Activated naive CD4-positive, alpha-beta T cell treated with anti-CD3 and anti-CD28 coated beads, Interleukin-2, amount 10 ng/mL, durations not matched to agents 7 days and 5 days (primary cell): ENCODE data around the gene CAPN5.

Experiments
- CTCF ChIA-PET: fragments of 350-600 bp; sonication (Branson Sonifier 250); formaldehyde crosslinking; loops from one replicate; lab custom pipeline; 2021; ENCODE audit warnings: antibody characterized with exemption; lab: Charles Lee
- DNase-seq: peaks from one replicate; pipeline ENCODE4 v3.0.0-alpha.2; 2020
- H3K27ac Mint-ChIP-seq: one replicate; pipeline ENCODE4 v1.8.0; 2021; ENCODE audit warnings: mild to moderate bottlenecking, moderate library complexity, mixed read lengths
- H3K27me3 Mint-ChIP-seq: one replicate; pipeline ENCODE4 v1.8.0; 2021; ENCODE audit warnings: mild to moderate bottlenecking, mixed read lengths
- H3K36me3 Mint-ChIP-seq: one replicate; pipeline ENCODE4 v1.8.0; 2021; ENCODE audit warnings: mixed read lengths
- H3K4me1 Mint-ChIP-seq: one replicate; pipeline ENCODE4 v1.8.0; 2021; ENCODE audit warnings: mixed read lengths
- H3K4me3 Mint-ChIP-seq: one replicate; pipeline ENCODE4 v1.8.0; 2021; ENCODE audit warnings: mild to moderate bottlenecking, moderate library complexity, mixed read lengths
- H3K9me3 Mint-ChIP-seq: one replicate; pipeline ENCODE4 v1.8.0; 2021; ENCODE audit warnings: mixed read lengths

The CAPN5 gene

DNA sequence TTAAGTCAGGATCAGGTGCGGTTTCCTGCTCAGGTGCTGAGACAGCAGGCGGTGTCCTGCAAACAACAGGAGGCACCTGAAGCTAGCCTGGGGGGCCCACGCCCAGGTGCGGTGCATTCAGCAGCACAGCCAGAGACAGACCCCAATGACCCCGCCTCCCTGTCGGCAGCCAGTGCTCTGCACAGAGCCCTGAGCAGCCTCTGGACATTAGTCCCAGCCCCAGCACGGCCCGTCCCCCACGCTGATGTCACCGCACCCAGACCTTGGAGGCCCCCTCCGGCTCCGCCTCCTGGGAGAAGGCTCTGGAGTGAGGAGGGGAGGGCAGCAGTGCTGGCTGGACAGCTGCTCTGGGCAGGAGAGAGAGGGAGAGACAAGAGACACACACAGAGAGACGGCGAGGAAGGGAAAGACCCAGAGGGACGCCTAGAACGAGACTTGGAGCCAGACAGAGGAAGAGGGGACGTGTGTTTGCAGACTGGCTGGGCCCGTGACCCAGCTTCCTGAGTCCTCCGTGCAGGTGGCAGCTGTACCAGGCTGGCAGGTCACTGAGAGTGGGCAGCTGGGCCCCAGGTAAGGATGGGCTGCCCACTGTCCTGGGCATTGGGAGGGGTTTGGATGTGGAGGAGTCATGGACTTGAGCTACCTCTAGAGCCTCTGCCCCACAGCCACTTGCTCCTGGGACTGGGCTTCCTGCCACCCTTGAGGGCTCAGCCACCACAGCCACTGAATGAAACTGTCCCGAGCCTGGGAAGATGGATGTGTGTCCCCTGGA lies 61.3 kb downstream of the CAPN5 start, which contains the start of gene MYO7A:
TSS of gene MYO7A (plus strand) at position 327 of the 772 bp plus-strand sequence. CDS start 2,389 bp downstream, outside the sequence.
- no peaks in the 10 kb centered on the region for H3K9me3 Mint-ChIP-seq
- no peak for DNase-seq
- peak within 1 kb of the TSS; percentile 51 for H3K4me3 Mint-ChIP-seq
- peaks cover 9% of the 10 kb centered on the region for H3K4me1 Mint-ChIP-seq
- H3K27ac Mint-ChIP-seq, result no peak within 1 kb of the TSS
- H3K27me3 Mint-ChIP-seq, result peaks cover 34% of the 10 kb centered on the region
- CTCF ChIA-PET, result interaction anchor here (0.9 to 3.6 kb wide), 25 partner anchors 11 to 491 kb away, joined by 3 to 111 read pairs (median 6); no protein-coding TSS in a partner anchor
- H3K36me3 Mint-ChIP-seq, result no peaks in the 10 kb centered on the region

DNA sequence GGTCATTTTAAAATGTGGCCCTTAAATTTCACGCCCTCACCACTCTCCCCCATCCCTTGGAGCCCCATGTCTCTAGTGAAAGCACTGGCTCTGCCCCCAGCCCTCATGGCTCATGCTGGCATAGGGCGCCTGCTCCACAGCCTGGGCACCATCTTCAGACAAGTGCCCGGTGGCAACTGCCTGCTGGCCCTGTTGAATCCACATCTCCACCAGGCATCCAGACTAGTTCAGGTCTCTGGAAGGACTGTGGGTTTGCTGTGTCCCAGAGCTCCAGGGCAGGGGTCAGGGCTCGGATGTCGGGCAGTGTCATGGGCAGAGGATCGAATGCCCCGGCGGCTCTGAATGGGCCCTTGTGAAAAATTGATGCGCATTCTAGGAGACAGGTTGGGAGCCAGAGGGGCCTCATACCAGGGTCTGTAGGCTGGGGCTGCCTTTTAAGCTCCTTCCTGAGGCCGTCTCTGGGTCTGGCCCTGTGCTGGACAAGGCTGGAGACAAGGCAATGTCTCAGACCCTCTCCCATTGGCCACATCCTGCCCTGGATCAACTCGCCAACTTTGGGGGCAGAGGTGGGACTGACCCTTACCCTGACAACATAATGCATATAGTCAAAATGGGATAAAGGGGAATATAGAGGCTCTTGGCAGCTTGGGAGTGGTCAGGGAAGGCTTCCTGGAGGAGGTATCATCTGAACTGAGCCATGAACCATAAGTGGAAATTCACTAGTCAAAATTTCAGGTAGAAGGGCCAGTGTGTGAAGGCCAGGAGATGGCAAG lies 62.5 kb downstream of the CAPN5 start:
- Mint-ChIP-seq H3K27me3 (peaks cover 34% of the 10 kb centered on the region), H3K36me3 (no peaks in the 10 kb centered on the region), H3K4me1 (peaks cover 9% of the 10 kb centered on the region), H3K27ac (no peak overlapping the region), H3K4me3 (no peak overlapping the region), H3K9me3 (no peaks in the 10 kb centered on the region)
- CTCF ChIA-PET, result interaction anchor here (1.0 to 3.6 kb wide), 6 partner anchors 9 to 490 kb away, joined by 3 to 111 read pairs (median 4); no protein-coding TSS in a partner anchor
- DNase-seq, result no peak

DNA sequence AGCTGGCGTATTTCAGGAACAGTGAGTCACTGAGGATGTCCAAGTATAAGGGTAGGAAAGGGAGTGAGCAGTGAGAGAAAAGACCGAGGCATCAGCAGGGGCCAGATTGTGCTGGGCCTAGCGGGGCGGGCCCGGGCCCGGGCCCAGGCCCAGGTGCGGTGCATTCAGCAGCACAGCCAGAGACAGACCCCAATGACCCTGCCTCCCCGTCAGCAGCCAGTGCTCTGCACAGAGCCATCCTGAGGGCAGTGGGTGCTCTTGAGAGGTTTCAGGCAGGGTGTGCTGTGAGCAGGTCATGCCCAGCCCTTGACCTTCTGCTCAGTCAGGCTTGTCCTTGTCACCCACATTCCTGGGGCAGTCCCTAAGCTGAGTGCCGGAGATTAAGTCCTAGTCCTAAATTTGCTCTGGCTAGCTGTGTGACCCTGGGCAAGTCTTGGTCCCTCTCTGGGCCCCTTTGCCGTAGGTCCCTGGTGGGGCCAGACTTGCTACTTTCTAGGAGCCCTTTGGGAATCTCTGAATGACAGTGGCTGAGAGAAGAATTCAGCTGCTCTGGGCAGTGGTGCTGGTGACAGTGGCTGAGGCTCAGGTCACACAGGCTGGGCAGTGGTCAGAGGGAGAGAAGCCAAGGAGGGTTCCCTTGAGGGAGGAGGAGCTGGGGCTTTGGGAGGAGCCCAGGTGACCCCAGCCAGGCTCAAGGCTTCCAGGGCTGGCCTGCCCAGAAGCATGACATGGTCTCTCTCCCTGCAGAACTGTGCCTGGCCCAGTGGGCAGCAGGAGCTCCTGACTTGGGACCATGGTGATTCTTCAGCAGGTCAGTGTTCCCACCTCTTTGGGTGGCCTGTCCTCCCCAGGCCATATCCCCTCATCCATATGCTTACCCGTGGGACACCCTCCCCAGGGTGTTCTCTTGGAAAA lies 63.3 kb downstream of the CAPN5 start:
- DNase-seq, result no peak
- H3K27ac Mint-ChIP-seq, result no peak overlapping the region
- H3K9me3 Mint-ChIP-seq, result no peaks in the 10 kb centered on the region
- no peaks in the 10 kb centered on the region for H3K36me3 Mint-ChIP-seq
- no peak overlapping the region for H3K4me3 Mint-ChIP-seq
- H3K4me1 Mint-ChIP-seq, result peaks cover 9% of the 10 kb centered on the region
- peaks cover 34% of the 10 kb centered on the region for H3K27me3 Mint-ChIP-seq
- CTCF ChIA-PET, result interaction anchor here (0.5 to 3.1 kb wide), 5 partner anchors 44 to 489 kb away, joined by 3 to 15 read pairs (median 4); no protein-coding TSS in a partner anchor

DNA sequence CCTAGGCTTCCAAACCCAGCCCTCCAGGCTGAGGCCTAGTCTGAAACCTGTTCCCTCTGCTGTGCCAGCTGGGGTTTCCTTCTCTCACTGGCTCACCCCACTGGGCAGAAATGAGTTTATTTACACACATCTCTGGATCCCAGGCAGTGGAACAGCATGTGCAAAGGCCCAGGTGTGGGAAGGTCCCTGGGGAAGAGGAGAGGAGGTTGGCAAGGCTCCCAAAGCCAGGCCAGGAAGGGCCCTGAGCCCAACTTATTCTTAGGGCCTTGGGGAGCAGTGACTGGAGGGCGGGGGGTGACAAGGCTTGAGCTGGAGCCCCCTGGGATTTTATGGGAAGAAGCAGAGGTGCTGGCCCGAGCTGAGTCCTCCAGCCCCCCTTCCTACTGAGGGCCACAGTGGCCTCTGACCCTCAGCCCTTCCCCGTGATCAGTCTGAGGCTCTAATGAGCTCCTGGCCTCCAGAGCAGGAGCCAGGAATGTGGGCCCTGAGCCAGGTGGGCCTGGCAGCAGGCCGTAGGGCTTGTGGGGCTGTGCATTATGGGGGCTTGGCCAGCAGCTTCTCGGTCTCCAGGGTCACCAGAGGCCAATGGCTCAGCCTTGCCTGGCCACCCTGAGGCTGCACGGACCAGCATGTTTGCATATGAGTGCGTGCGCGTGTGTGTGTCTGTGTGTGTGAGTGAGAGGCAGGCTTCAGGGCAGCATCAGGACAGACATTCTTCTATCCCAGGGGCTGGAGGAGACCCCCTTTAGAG lies 64.2 kb downstream of the CAPN5 start:
- Mint-ChIP-seq H3K4me1 (peaks cover 9% of the 10 kb centered on the region), H3K9me3 (no peaks in the 10 kb centered on the region), H3K27ac (no peak overlapping the region), H3K4me3 (no peak overlapping the region), H3K36me3 (no peaks in the 10 kb centered on the region), H3K27me3 (peaks cover 34% of the 10 kb centered on the region)
- DNase-seq, result no peak
- CTCF ChIA-PET, result interaction anchor here (0.5 to 3.1 kb wide), 5 partner anchors 18 to 417 kb away, joined by 3 to 15 read pairs (median 3); no protein-coding TSS in a partner anchor

DNA sequence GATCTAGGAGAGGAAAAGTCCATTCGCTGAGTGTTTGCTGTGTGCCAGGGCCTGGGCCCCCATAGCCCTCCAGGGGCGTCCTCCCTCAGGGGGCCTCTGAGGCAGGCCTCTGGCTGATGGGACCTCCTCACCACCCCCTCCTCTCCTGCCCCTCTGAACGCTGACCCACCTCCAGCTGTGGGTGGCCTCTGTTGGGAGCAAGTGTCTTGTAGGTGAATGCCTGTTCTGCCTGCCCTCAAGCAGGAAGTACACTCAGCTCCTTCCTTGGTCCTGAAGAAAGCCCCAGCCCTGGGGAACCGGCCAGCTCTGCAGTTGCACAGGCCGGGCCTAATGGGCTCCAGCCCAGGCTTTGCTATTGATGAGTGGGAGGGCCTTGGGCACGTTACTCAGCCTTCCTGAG lies 64.8 kb downstream of the CAPN5 start:
- Mint-ChIP-seq H3K9me3 (no peaks in the 10 kb centered on the region), H3K27ac (no peak overlapping the region), H3K27me3 (peaks cover 33% of the 10 kb centered on the region), H3K4me3 (no peak overlapping the region), H3K4me1 (peaks cover 5% of the 10 kb centered on the region), H3K36me3 (no peaks in the 10 kb centered on the region)
- DNase-seq, result no peak
- CTCF ChIA-PET, result interaction anchor here (0.8 to 3.1 kb wide), 3 partner anchors 17 to 57 kb away, joined by 3 to 15 read pairs (median 3); no protein-coding TSS in a partner anchor

DNA sequence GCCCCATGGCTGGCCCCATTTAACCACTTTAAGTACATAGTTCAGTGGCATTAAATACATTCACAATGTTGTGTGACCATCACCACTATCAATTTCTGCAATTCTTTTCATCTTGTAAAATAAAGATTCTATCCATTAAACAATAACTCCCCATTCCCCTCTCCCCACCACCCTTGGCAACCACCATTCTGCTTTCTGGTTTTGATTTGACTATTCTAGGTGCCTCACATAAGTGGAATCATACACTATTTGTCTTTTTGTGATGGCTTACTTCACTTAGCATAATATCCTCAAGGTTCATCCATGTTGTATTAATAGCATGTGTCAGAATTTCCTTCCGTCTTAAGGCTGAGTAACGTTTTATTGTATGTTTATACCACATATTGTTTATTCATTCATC lies 68.3 kb downstream of the CAPN5 start:
- H3K4me3 Mint-ChIP-seq, result no peak overlapping the region
- H3K36me3 Mint-ChIP-seq, result no peaks in the 10 kb centered on the region
- no peaks in the 10 kb centered on the region for H3K9me3 Mint-ChIP-seq
- no peak for DNase-seq
- CTCF ChIA-PET, result interaction anchor here (1.4 kb wide), 1 partner anchor 8 kb away, joined by 3 read pairs; no protein-coding TSS in a partner anchor
- H3K4me1 Mint-ChIP-seq, result no peaks in the 10 kb centered on the region
- peaks cover 49% of the 10 kb centered on the region for H3K27me3 Mint-ChIP-seq
- no peak overlapping the region for H3K27ac Mint-ChIP-seq

DNA sequence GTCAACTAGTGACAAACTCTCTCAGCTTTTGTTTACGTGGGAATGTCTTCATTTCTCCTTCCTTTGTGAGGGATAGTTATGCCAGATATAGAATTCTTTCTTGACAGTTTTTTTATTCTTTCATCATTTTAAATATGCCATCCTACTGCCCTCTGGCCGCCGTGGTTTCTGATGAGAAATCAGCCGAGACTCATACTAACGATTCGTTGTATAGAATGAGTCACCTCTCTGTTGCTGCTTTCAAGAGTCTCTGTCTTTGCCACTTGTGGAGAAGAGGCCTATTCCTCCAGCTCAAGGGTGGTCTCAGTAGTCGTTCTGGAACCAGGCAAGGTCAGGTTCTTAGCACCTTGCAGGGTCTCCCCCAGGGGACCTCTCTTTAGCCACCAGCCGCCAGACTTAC lies 69.3 kb downstream of the CAPN5 start:
- no peaks in the 10 kb centered on the region for H3K36me3 Mint-ChIP-seq
- H3K27me3 Mint-ChIP-seq, result peaks cover 55% of the 10 kb centered on the region
- CTCF ChIA-PET, result interaction anchor here (0.9 to 1.4 kb wide), 3 partner anchors 9 to 10 kb away, joined by 3 to 5 read pairs (median 3); no protein-coding TSS in a partner anchor
- H3K9me3 Mint-ChIP-seq, result no peaks in the 10 kb centered on the region
- DNase-seq, result no peak
- H3K4me3 Mint-ChIP-seq, result no peak overlapping the region
- no peak overlapping the region for H3K27ac Mint-ChIP-seq
- H3K4me1 Mint-ChIP-seq, result no peaks in the 10 kb centered on the region

DNA sequence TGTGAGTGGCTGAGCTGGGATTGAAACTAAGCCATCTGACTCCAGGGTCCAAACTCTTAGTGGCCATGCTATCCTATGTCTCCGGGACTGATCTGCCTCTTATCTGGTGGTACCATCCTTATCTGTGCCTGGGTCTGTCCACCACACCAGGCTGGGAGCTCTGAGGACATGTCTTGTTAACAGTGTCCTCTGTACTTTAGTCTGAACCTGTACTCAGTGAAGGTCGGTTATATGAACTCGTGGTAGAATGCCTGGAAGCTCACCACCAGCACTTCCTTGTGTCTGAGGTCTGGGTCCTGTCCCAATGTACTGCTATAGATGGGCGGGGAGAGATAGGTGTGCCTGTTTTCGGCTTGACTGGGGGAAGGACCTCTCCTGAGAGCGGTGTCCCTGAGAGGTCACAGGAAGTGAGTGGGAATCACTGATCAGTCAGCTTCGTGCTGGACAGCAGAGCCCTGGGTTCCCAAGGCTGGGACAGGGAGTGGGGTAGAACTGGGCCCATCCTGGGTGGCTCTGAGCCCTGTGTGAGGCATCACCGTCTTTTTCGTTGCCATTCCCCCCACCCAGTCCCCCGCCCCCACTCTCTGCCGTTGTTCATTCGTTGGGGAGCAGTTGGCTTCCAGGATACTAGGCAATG lies 70.1 kb downstream of the CAPN5 start:
- CTCF ChIA-PET, result interaction anchor here (0.6 to 1.0 kb wide), 3 partner anchors 10 to 39 kb away, joined by 3 to 5 read pairs (median 3); no protein-coding TSS in a partner anchor
- H3K9me3 Mint-ChIP-seq, result no peaks in the 10 kb centered on the region

DNA sequence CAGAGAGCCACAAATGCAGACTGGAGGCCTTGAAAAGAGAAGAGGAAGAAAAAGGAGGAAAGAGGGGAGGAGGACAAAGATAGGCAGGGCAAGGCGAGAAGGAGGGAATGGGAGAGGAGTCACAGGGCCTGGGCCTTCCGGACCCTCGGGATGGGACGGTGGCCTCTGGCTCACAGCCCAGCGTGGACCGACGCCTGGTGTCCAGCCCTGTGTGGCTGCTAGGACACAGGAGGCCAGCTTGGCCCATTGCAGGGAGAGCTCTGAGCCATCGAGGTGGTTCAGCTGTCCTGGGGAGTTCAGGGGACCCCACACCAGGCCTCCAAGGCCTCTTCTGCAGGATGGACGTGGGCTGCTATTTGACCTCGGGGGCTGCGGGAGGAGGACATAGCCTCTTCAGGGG lies 70.7 kb downstream of the CAPN5 start:
- H3K36me3 Mint-ChIP-seq, result no peaks in the 10 kb centered on the region
- no peak for DNase-seq
- H3K4me1 Mint-ChIP-seq, result peaks cover 8% of the 10 kb centered on the region
- no peaks in the 10 kb centered on the region for H3K9me3 Mint-ChIP-seq
- H3K4me3 Mint-ChIP-seq, result no peak overlapping the region
- CTCF ChIA-PET, result interaction anchor here (1.0 kb wide), 1 partner anchor 10 kb away, joined by 5 read pairs; no protein-coding TSS in a partner anchor
- H3K27me3 Mint-ChIP-seq, result peaks cover 56% of the 10 kb centered on the region
- no peak overlapping the region for H3K27ac Mint-ChIP-seq

More for the DNA sequence above, 70.1 kb downstream of the CAPN5 start:
- H3K27ac Mint-ChIP-seq, result no peak overlapping the region
- H3K36me3 Mint-ChIP-seq, result no peaks in the 10 kb centered on the region
- peaks cover 54% of the 10 kb centered on the region for H3K27me3 Mint-ChIP-seq
- no peak for DNase-seq
- H3K4me1 Mint-ChIP-seq, result peaks cover 3% of the 10 kb centered on the region
- H3K4me3 Mint-ChIP-seq, result no peak overlapping the region

DNA sequence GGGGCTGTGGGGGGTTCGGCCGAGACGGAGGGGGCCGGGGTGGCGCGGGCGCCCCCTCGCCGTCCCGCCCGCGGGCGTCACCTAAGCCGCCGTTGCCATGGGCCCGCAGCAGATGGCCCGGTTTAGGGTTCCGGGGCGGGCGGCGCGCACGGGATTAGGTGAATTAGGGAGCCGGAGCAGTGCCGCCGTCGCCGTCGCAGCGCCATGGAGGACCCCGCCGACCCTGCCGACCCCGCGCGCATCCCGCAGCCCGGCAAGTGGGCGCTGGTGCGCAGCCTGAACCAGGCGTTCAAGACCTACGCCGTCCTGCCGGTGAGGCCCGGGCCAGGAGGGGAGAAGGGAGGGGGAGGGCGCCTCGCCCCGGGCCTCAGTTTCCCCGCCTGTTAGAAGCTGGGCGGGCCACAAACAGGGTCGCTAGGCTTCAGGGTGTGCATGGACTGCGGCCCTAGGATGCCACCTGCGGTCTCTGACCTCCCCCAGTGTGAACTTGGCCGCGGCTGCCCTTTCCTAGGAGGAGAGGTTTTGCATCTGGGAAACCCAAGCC lies 71.4 kb downstream of the CAPN5 start:
- H3K4me1 Mint-ChIP-seq, result peaks cover 11% of the 10 kb centered on the region
- H3K9me3 Mint-ChIP-seq, result no peaks in the 10 kb centered on the region
- no peak overlapping the region for H3K4me3 Mint-ChIP-seq
- H3K36me3 Mint-ChIP-seq, result no peaks in the 10 kb centered on the region
- H3K27ac Mint-ChIP-seq, result no peak overlapping the region
- DNase-seq, result no peak
- peaks cover 54% of the 10 kb centered on the region for H3K27me3 Mint-ChIP-seq
- CTCF ChIA-PET, result interaction anchor here (3.9 kb wide), 1 partner anchor 11 kb away, joined by 20 read pairs; the partner anchor contains the start of gene MYO7A

DNA sequence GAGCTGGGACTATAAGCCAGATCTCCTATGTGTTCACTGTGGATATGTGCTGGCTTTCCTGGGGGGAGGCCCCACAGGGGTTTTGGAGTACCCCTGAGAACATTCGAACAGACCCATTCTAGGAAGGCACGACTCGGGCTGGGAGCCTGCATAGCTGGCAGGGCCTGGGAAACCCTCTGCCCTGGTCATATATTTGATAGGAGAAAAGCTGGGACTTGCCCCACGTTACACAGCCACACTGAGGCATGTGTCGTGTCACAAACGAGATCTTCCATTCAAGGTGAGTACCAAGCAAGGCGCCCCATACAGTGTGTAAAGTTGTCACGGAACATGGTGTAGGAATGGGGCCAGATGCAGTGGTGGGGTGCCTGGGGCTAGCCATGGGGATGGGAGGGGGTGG lies 72.4 kb downstream of the CAPN5 start:
- DNase-seq, result no peak
- Mint-ChIP-seq H3K4me3 (no peak overlapping the region), H3K36me3 (no peaks in the 10 kb centered on the region), H3K4me1 (peaks cover 11% of the 10 kb centered on the region), H3K27me3 (peaks cover 60% of the 10 kb centered on the region), H3K27ac (no peak overlapping the region), H3K9me3 (no peaks in the 10 kb centered on the region)
- CTCF ChIA-PET, result interaction anchor here (1.0 to 3.9 kb wide), 3 partner anchors 12 to 23 kb away, joined by 3 to 20 read pairs (median 4); partner anchors contain the start of gene MYO7A
